Motor neuron (in vitro differentiated cells): ENCODE data around the gene CCDC33. TPM values are rescaled to one million over a fixed set of nuclear protein-coding genes. Genes with fewer than 3 reads are reported as not detected.
A peak's percentile ranks its signal among the peaks of the same experiment; 100 is the strongest.

ENCODE experiments used
- ATAC-seq, 8 experiments: fragments of 200-7000 bp; cut with Tn5 transposase; replicated peaks in 6 of 8; 2 replicates each; pipeline ENCODE4 v1.8.0; 2021; ENCODE audit warnings: mild to moderate bottlenecking in 8 of 8, moderate library complexity in 8 of 8
- H3K27ac ChIP-seq, 2 donors: fragments of 250-450 bp; sonication (Bioruptor Pico); 2 replicates each; pipeline ENCODE4 v1.9.0; 2021; ENCODE audit warnings: antibody characterized with exemption in 2 of 2, mild to moderate bottlenecking in 2 of 2, moderate library complexity in 1 of 2
- H3K4me1 ChIP-seq, 2 donors: fragments of 250-450 bp; sonication (Bioruptor Pico); replicated peaks in 1 of 2; 2 replicates each; pipeline ENCODE4 v1.6.1; 2021; ENCODE audit warnings: antibody characterized with exemption in 2 of 2, mild to moderate bottlenecking in 2 of 2, moderate library complexity in 1 of 2
- H3K4me3 ChIP-seq, 5 donors: fragments of 250-450 bp; sonication (Bioruptor Pico); 2 replicates each; pipeline ENCODE4 v1.9.0; 2021; ENCODE audit warnings: antibody characterized with exemption in 5 of 5, mild to moderate bottlenecking in 5 of 5, moderate library complexity in 4 of 5
- WGBS, 10 experiments: fragments of 450-650 bp; shearing (Covaris generic); methylation state at CpG; one replicate each; pipeline ENCODE4 v1.0.0; 2022; 5-methylcytosine and 5-hydroxymethylcytosine counted together
- in situ Hi-C, 9 experiments: fragments of 400-800 bp; cut with MboI; loops; one replicate each; pipeline ENCODE4 v1.15.0; 2021; ENCODE audit warnings: low sequenced_read_pairs in 9 of 9, low pct_unique_long_range_greater_than_20kb in 2 of 9; ENCODE audit not compliant: unreplicated experiment in 9 of 9
- total RNA-seq, 8 experiments: library from RNA; unstranded; fragments of 300-600 nt; gene quantifications; 2 replicates each; pipeline versions ENCODE4 v1.2.3 to v1.2.4, GENCODE V29; 2022

The CCDC33 gene
- total RNA-seq, 8 experiments from 2014 or later = 0.66 to 18.3 (median 6.2) TPM

DNA sequence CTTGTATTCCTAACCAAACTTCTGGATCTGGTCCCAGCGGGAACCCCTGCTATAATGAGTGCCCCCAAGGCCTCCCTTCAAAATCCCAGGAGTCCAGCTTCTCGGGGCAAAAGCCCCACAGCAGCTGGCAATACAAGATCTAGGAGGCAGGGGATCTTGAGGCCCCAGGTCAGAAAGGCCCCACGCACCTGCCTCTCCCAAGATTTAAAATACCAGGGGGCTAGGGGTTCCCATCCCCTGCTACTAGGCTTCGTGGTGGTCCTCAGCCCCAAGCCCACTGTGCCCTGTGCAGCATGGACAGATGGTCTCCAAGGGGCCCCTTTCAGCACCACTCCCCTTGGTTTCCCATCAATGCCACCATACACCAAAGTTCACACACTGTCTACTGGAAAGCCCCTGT lies 147.2 kb downstream of the CCDC33 start:
- WGBS, 10 experiments = 83 to 100% (median 100%) methylated on average over 1 of the region's 4 CpGs; no CpG with 5 or more reads in 7 of the 10 experiments
- Histone ChIP-seq H3K4me1 (peaks cover 15 to 17% of the 10 kb centered on the region in 2 donors), H3K27ac (no peak overlapping the region), H3K4me3 (no peak overlapping the region)
- ATAC-seq = no peak
- in situ Hi-C loops = loop anchor here in 7 of 9 experiments (5.0 to 25.0 kb wide), 5 partner anchors 49 to 554 kb away; partner anchors contain the start of genes SEMA7A (in 3 of the 7) and COX5A (in 1 of the 7)

DNA sequence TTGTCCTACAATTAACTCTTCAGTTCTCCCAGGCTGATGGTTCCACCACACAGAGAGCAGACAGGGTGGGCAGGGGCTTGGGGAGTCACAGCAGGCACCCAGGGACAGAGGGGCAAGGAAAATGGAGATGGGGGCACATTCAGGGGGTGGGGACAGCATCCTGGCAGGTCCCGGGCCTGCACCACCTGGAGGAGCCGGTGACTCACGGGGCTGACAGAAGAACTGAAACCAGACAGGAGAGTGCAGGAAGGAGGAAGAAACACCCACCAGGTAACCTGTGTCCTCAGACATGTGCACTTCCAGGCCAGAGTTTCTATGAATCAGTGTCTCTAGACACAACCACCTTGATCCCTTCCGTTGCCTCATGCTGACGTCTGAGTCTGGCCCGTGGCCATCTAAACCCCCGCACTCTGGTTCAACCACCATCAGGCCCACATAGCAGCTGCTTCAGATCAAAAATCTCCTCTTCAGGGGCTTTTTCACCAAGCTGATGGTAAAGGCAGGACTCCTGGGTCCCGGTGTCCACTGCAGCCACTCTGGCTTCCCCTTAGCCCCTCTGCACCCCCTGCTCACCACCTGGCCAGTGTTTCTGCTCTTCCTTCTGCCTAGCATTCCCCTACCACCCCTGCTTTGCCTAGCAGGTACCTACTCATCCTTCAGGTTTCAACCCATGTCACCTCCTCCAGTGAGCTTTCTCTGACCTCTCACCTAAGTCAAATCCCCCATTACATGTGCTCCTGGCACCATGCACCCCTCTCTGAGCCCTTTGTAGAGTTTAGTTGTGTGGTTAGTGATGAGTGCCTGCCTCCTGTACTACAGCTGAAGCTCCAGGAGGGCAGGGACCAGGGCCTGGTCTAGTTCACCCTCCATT lies 147.8 kb downstream of the CCDC33 start:
- Histone ChIP-seq H3K4me3 (no peak overlapping the region), H3K4me1 (peaks cover 15 to 17% of the 10 kb centered on the region in 2 donors), H3K27ac (no peak overlapping the region)
- ATAC-seq = no peak
- WGBS, 10 experiments = 71 to 90% methylated on average over 1 to 2 of the region's 8 CpGs; no CpG with 5 or more reads in 8 of the 10 experiments
- in situ Hi-C loops = loop anchor here in 7 of 9 experiments (5.0 to 25.0 kb wide), 5 partner anchors 48 to 553 kb away; partner anchors contain the start of genes SEMA7A (in 3 of the 7) and COX5A (in 1 of the 7)

DNA sequence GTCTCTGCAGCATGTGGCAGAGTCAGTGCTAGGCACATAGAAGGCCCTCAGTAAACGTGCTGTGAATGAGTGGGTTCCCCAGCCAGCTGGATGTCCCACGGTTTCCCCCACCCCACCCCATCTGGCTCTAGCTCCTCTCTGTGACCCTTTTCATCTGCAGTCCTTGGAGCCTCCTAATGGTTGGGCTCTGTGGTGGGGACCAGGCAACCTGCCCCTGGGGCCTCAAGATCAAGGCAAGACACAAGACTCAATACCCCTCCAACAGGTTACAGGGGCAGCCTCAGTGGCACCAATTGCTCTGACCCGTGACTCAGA lies 148.4 kb downstream of the CCDC33 start:
- ATAC-seq = no peak
- peaks cover 15 to 17% of the 10 kb centered on the region in 2 donors for H3K4me1 ChIP-seq
- H3K4me3 ChIP-seq = no peak overlapping the region
- H3K27ac ChIP-seq = no peak overlapping the region
- no CpG with 5 or more reads among the region's 3 CpGs for WGBS, 10 experiments
- in situ Hi-C loops = loop anchor here in 7 of 9 experiments (5.0 to 25.0 kb wide), 5 partner anchors 48 to 553 kb away; partner anchors contain the start of genes SEMA7A (in 3 of the 7) and COX5A (in 1 of the 7)

DNA sequence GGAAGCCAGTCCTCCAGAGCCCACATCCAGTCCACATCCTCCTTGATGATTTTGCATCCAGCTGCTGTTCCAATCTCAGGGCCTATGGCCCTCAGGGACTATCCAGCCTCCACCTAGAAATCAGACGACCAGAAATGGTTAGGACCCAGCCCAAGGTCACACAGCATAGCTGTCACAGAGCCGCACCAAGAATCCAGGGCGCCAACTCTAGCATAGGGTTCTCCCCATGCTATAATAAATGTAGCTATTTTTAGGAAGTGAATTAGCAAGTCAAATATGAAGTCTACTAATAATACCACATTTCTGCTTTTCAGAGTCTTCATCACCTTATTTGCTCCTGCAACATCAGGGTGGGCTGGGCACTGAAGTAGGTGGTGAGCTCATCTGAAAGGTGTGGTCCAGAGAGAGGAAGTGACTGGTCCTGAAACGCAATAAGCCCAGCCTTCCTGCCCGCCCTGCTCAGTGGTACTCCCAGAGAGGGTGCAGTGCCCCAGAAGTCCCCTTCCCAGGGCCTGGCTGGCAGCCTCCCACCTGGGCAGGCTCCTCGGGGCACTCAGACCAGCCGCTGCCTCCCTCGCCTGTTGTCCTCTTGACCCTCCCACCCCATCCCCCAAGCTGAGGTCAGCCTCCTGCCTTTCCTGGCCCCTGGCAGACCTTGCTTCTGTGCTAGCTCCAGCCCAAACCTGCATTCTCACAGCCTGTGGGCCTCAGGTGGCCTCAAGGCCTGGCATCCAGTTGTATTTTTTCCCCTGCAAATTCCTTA lies 148.9 kb downstream of the CCDC33 start:
- in situ Hi-C loops = loop anchor here in 7 of 9 experiments (5.0 to 25.0 kb wide), 5 partner anchors 47 to 552 kb away; partner anchors contain the start of genes SEMA7A (in 3 of the 7) and COX5A (in 1 of the 7)
- no peak overlapping the region for H3K27ac ChIP-seq
- peak in 3 of 8 experiments; percentile 71 to 78 (median 77) for ATAC-seq
- WGBS, 10 experiments = 0 to 80% (median 70%) methylated on average over 1 to 5 of the region's 8 CpGs; no CpG with 5 or more reads in 5 of the 10 experiments
- H3K4me1 ChIP-seq = peaks cover 15 to 17% of the 10 kb centered on the region in 2 donors
- no peak overlapping the region for H3K4me3 ChIP-seq

DNA sequence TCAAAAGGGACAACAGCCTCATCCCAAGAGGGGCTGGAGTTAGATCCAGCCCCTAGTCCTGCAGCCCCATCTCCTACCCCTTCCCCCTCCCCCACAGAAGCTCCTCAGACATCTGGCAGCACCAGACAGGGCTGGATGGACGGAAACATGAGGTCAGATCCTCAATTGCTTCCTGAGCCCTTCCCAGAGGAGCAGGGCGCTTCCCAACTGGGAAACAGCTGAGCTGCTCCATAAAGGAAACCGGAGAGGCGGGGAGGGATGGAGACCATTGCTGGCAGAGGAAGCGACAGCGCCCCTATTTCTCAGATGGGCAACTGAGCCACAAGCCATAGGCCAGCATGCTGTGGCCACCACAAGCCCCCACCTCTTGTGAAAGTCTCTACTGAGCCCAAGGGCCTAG lies 149.6 kb downstream of the CCDC33 start:
- in situ Hi-C loops = loop anchor here in 6 of 9 experiments (10.0 to 25.0 kb wide), 3 partner anchors 49 to 552 kb away; partner anchors contain the start of genes SEMA7A (in 2 of the 6) and COX5A (in 1 of the 6)
- WGBS, 10 experiments = 49 to 100% (median 83%) methylated on average over 2 to 4 of the region's 6 CpGs; no CpG with 5 or more reads in 5 of the 10 experiments
- peak in 2 of 8 experiments; percentile 2 to 6 for ATAC-seq
- Histone ChIP-seq H3K27ac (no peak overlapping the region), H3K4me3 (no peak overlapping the region), H3K4me1 (peaks cover 15 to 17% of the 10 kb centered on the region in 2 donors)

Other genes with a start within 250 kb of the CCDC33 start
- gene STOML1, start 244.0 kb upstream of the CCDC33 start, total RNA-seq = 10 to 100 TPM in 6 of 8 experiments, 1 to 10 TPM in 2; 7.7 to 31.4 (median 18.2) TPM
- 10 to 100 TPM in 5 of 8 experiments, 1 to 10 TPM in 3; 7.2 to 37.8 (median 12.6) TPM for gene PML, start 241.6 kb upstream of the CCDC33 start, total RNA-seq
- gene GOLGA6A, start 153.8 kb upstream of the CCDC33 start, total RNA-seq = 1 to 10 TPM in 2 of 8 experiments, under 1 TPM in 6; 0.14 to 5.1 (median 0.42) TPM
- 100 to 1,000 TPM in 2 of 8 experiments, 10 to 100 TPM in 3, 1 to 10 TPM in 1, under 1 TPM in 2; 0.22 to 130 (median 37.9) TPM for gene ISLR2, start 105.7 kb upstream of the CCDC33 start, total RNA-seq
- gene ISLR, start 62.6 kb upstream of the CCDC33 start, total RNA-seq = 100 to 1,000 TPM in 1 of 8 experiments, 1 to 10 TPM in 5, under 1 TPM in 2; 0.54 to 278 (median 1.5) TPM
- 10 to 100 TPM in 6 of 8 experiments, 1 to 10 TPM in 2; 1.7 to 53.9 (median 14.3) TPM for gene STRA6, start 33.5 kb upstream of the CCDC33 start, total RNA-seq
- gene CYP11A1, start 131.3 kb downstream of the CCDC33 start, total RNA-seq = 1 to 10 TPM in 4 of 8 experiments, under 1 TPM in 1, not detected in 3; 0.46 to 3.1 (median 2.3) TPM
- 10 to 100 TPM in 4 of 8 experiments, 1 to 10 TPM in 2, under 1 TPM in 2; 0.45 to 16.5 (median 9.6) TPM for gene SEMA7A, start 197.6 kb downstream of the CCDC33 start, total RNA-seq
- gene UBL7, start 224.8 kb downstream of the CCDC33 start, total RNA-seq = 10 to 100 TPM; 34.5 to 48.1 (median 43.2) TPM